ENCODE results near the gene WDR43.

GRCh38 chr2:28972778-28973335 is 78.4 kb downstream of the WDR43 start:
- no peak for TF ChIP-seq CTCF (IDR thresholded peaks at IDR 0.05)
- no peak for TF ChIP-seq POLR2A (IDR thresholded peaks at IDR 0.05)

Measured in adrenal gland (tissue), 5 donors.